Muscle of leg (tissue), 11 donors: ENCODE measurements around the gene MRTFA. TPM values are rescaled to one million over a fixed set of nuclear protein-coding genes. Genes with fewer than 3 reads are reported as not detected.
A peak's percentile ranks its signal among the peaks of the same experiment; 100 is the strongest.

ENCODE experiments used
- DNase-seq: peaks from one replicate; pipeline ENCODE4 v3.0.0; 2013
- H3K27ac ChIP-seq: one replicate; pipeline ENCODE4 v1.5.1; 2013; ENCODE audit warnings: mild to moderate bottlenecking, low read length, control low read depth
- H3K27me3 ChIP-seq: one replicate; pipeline ENCODE4 v1.6.1; 2013; ENCODE audit warnings: low read length; ENCODE audit not compliant: control insufficient read depth, insufficient read depth
- H3K36me3 ChIP-seq: one replicate; pipeline ENCODE4 v1.6.1; 2013; ENCODE audit warnings: low read length; ENCODE audit not compliant: control insufficient read depth, insufficient read depth
- H3K4me1 ChIP-seq: one replicate; pipeline ENCODE4 v1.6.1; 2013; ENCODE audit warnings: low read length; ENCODE audit not compliant: control insufficient read depth, insufficient read depth
- H3K4me3 ChIP-seq: one replicate; pipeline ENCODE4 v1.5.1; 2013; ENCODE audit warnings: low read length, control low read depth
- H3K9me3 ChIP-seq: replicated peaks from 2 replicates; pipeline ENCODE4 v1.6.1; 2013; ENCODE audit warnings: low read depth, low read length; ENCODE audit not compliant: control insufficient read depth
- WGBS: methylation state at CpG from one replicate; pipeline ENCODE4 v1.1.5; 2013; ENCODE audit warnings: missing lambda C conversion rate; ENCODE audit not compliant: insufficient coverage; 5-methylcytosine and 5-hydroxymethylcytosine counted together
- polyA plus RNA-seq, 8 donors: library from polyadenylated mRNA; unstranded; fragments of 120-200 nt; gene quantifications; one replicate each; pipeline versions ENCODE4 v1.2.1 to v1.2.3, GENCODE V29; 2013; ENCODE audit warnings: inconsistent platforms in 1 of 8, low replicate concordance in 1 of 8; ENCODE audit not compliant: insufficient read length in 8 of 8, insufficient read depth in 1 of 8
- total RNA-seq: library from RNA; stranded (reverse); fragments of 120-200 nt; gene quantifications from one replicate; pipeline ENCODE4 v1.2.4, GENCODE V29; 2013

MRTFA gene
- total and polyA plus RNA-seq, 9 donors, result 19.0 to 35.7 (median 29.5) TPM

GRCh38 chr22:40645579-40646197, 9.2 kb upstream of the MRTFA start:
- no peaks in the 10 kb centered on the region for H3K36me3 ChIP-seq
- H3K4me3 ChIP-seq, result no peak overlapping the region
- H3K4me1 ChIP-seq, result peaks cover 9% of the 10 kb centered on the region
- 40% methylated on average over 1 of the region's 4 CpGs for WGBS
- H3K9me3 ChIP-seq, result no peaks in the 10 kb centered on the region
- H3K27ac ChIP-seq, result no peak overlapping the region
- no peaks in the 10 kb centered on the region for H3K27me3 ChIP-seq
- no peak for DNase-seq

- Histone ChIP-seq H3K27ac (no peak overlapping the region), H3K4me1 (peaks cover 16% of the 10 kb centered on the region), H3K36me3 (no peaks in the 10 kb centered on the region), H3K4me3 (no peak overlapping the region), H3K27me3 (no peaks in the 10 kb centered on the region), H3K9me3 (no peaks in the 10 kb centered on the region)
- whole genome bisulfite sequencing, result no CpG with 5 or more reads among the region's 4 CpGs
- no peak for DNase-seq
These were observed 5.8 kb upstream of the MRTFA start for GRCh38 chr22:40642316-40642715.

- no peak for DNase-seq
- no peak overlapping the region for H3K4me3 ChIP-seq
- H3K4me1 ChIP-seq, result peaks cover 11% of the 10 kb centered on the region
- no peaks in the 10 kb centered on the region for H3K27me3 ChIP-seq
- H3K36me3 ChIP-seq, result no peaks in the 10 kb centered on the region
- no peak overlapping the region for H3K27ac ChIP-seq
- no peaks in the 10 kb centered on the region for H3K9me3 ChIP-seq
- 78% methylated on average over 4 of the region's 6 CpGs for WGBS
These were observed 4.8 kb upstream of the MRTFA start for GRCh38 chr22:40641269-40641668.

GRCh38 chr22:40638261-40638660, 1.7 kb upstream of the MRTFA start:
- H3K9me3 ChIP-seq, result no peaks in the 10 kb centered on the region
- H3K27ac ChIP-seq, result no peak overlapping the region
- H3K4me1 ChIP-seq, result peaks cover 15% of the 10 kb centered on the region
- H3K4me3 ChIP-seq, result no peak overlapping the region
- no peaks in the 10 kb centered on the region for H3K36me3 ChIP-seq
- no peaks in the 10 kb centered on the region for H3K27me3 ChIP-seq
- no peak for DNase-seq
- 98% methylated on average over 11 of the region's 17 CpGs for WGBS

- Histone ChIP-seq H3K27me3 (no peaks in the 10 kb centered on the region), H3K9me3 (no peaks in the 10 kb centered on the region), H3K4me3 (peak overlapping the region; percentile 82), H3K4me1 (peaks cover 15% of the 10 kb centered on the region), H3K27ac (peak overlapping the region; percentile 95), H3K36me3 (no peaks in the 10 kb centered on the region)
- DNase-seq, result peak; percentile 69
- WGBS, result 8% methylated on average over 34 of the region's 46 CpGs
These were observed 948 bp upstream of the MRTFA start for GRCh38 chr22:40637183-40638150.

GRCh38 chr22:40635940-40636379, 559 bp downstream of the MRTFA start:
- Histone ChIP-seq H3K27ac (peak overlapping the region; percentile 90), H3K27me3 (no peaks in the 10 kb centered on the region), H3K36me3 (no peaks in the 10 kb centered on the region), H3K9me3 (no peaks in the 10 kb centered on the region), H3K4me1 (peaks cover 15% of the 10 kb centered on the region), H3K4me3 (peak overlapping the region; percentile 88)
- peak; percentile 35 for DNase-seq
- under 1% methylated on average over 31 of the region's 31 CpGs for WGBS

- Histone ChIP-seq H3K4me3 (peak overlapping the region; percentile 88), H3K4me1 (peaks cover 15% of the 10 kb centered on the region)
These were observed 1.2 kb downstream of the MRTFA start for GRCh38 chr22:40635043-40635939.

GRCh38 chr22:40634119-40634903, 2.2 kb downstream of the MRTFA start:
- DNase-seq, result peak; percentile 62
- Histone ChIP-seq H3K36me3 (no peaks in the 10 kb centered on the region), H3K27me3 (no peaks in the 10 kb centered on the region), H3K9me3 (no peaks in the 10 kb centered on the region), H3K27ac (peak overlapping the region; percentile 74), H3K4me1 (peaks cover 15% of the 10 kb centered on the region), H3K4me3 (peak overlapping the region; percentile 88)
- 74% methylated on average over 5 of the region's 11 CpGs for WGBS

More at GRCh38 chr22:40635043-40635939, 1.2 kb downstream of the MRTFA start:
- Histone ChIP-seq H3K9me3 (no peaks in the 10 kb centered on the region), H3K36me3 (no peaks in the 10 kb centered on the region), H3K27ac (peak overlapping the region; percentile 74), H3K27me3 (no peaks in the 10 kb centered on the region)
- 16% methylated on average over 11 of the region's 21 CpGs for WGBS
- DNase-seq, result peak; percentile 78

GRCh38 chr22:40633036-40633435, 3.5 kb downstream of the MRTFA start:
- WGBS, result no CpG with 5 or more reads among the region's 3 CpGs

More at GRCh38 chr22:40633036-40633435, 3.5 kb downstream of the MRTFA start:
- Histone ChIP-seq H3K4me3 (no peak overlapping the region), H3K36me3 (no peaks in the 10 kb centered on the region), H3K4me1 (peaks cover 14% of the 10 kb centered on the region), H3K27me3 (no peaks in the 10 kb centered on the region), H3K27ac (no peak overlapping the region), H3K9me3 (no peaks in the 10 kb centered on the region)
- DNase-seq, result no peak
